Common myeloid progenitor, CD34-positive (primary cell): ENCODE measurements around the gene HSF4.

ENCODE experiments used
- CTCF ChIA-PET: fragments of 350-600 bp; sonication (Branson Sonifier 250); formaldehyde crosslinking; loops from one replicate; lab custom pipeline; 2021; ENCODE audit warnings: antibody characterized with exemption; lab: Charles Lee
- POLR2A ChIA-PET: fragments of 350-600 bp; sonication (Branson Sonifier 250); formaldehyde crosslinking; loops from one replicate; lab custom pipeline; 2021; ENCODE audit warnings: antibody characterized with exemption; lab: Charles Lee
- DNase-seq, 3 donors: peaks; one replicate each; pipeline versions ENCODE4 v3.0.0 to v3.0.0-alpha.2; 2013
- H3K27ac ChIP-seq, 2 experiments: 1 replicate in 1 of 2; 2 replicates in 1 of 2; pipeline ENCODE4 v1.7.0; 2013; ENCODE audit warnings: inconsistent platforms in 2 of 2, low read length in 2 of 2, mild to moderate bottlenecking in 2 of 2, low read depth in 1 of 2, moderate library complexity in 1 of 2; ENCODE audit not compliant: severe bottlenecking in 2 of 2, insufficient read depth in 1 of 2, poor library complexity in 1 of 2
- H3K27me3 ChIP-seq, 5 experiments: replicated peaks in 2 of 5; 1 replicate in 3 of 5; 2 replicates in 2 of 5; pipeline versions ENCODE4 v1.6.1 to v1.7.0; 2013; ENCODE audit warnings: low read length in 4 of 5, mild to moderate bottlenecking in 2 of 5, moderate library complexity in 2 of 5, inconsistent platforms in 1 of 5; ENCODE audit not compliant: insufficient read depth in 5 of 5, control insufficient read depth in 4 of 5
- H3K36me3 ChIP-seq, 4 experiments: 1 replicate in 2 of 4; 2 replicates in 2 of 4; pipeline versions ENCODE4 v1.6.1 to v1.7.0; 2013; ENCODE audit warnings: low read length in 3 of 4, control low read depth in 1 of 4, mild to moderate bottlenecking in 1 of 4; ENCODE audit not compliant: control insufficient read depth in 4 of 4, insufficient read depth in 4 of 4
- H3K4me1 ChIP-seq, 4 experiments: 1 replicate in 3 of 4; 2 replicates in 1 of 4; pipeline versions ENCODE4 v1.6.1 to v1.7.1; 2013; ENCODE audit warnings: low read length in 3 of 4, mild to moderate bottlenecking in 3 of 4, control low read depth in 1 of 4, inconsistent platforms in 1 of 4, moderate library complexity in 1 of 4; ENCODE audit not compliant: control insufficient read depth in 4 of 4, insufficient read depth in 4 of 4; ENCODE audit errors: control extremely low read depth in 1 of 4
- H3K4me3 ChIP-seq, 7 experiments: 1 replicate in 4 of 7; 2 replicates in 3 of 7; pipeline versions ENCODE4 v1.5.1 to v1.7.0; 2013; ENCODE audit warnings: mild to moderate bottlenecking in 7 of 7, low read length in 6 of 7, moderate library complexity in 6 of 7, inconsistent platforms in 2 of 7, low read depth in 2 of 7, control low read depth in 1 of 7; ENCODE audit not compliant: insufficient read depth in 4 of 7, control insufficient read depth in 1 of 7; ENCODE audit errors: extremely low read depth in 1 of 7
- H3K9me3 ChIP-seq, 5 experiments: 1 replicate in 4 of 5; 2 replicates in 1 of 5; pipeline versions ENCODE4 v1.6.1 to v1.7.1; 2013; ENCODE audit warnings: low read length in 4 of 5, mild to moderate bottlenecking in 2 of 5, inconsistent platforms in 1 of 5, low read depth in 1 of 5, moderate library complexity in 1 of 5; ENCODE audit not compliant: control insufficient read depth in 4 of 5, insufficient read depth in 2 of 5; ENCODE audit errors: control extremely low read depth in 1 of 5
- WGBS: methylation state at CpG from one replicate; pipeline ENCODE4 v1.1.5; 2013; ENCODE audit not compliant: insufficient coverage; 5-methylcytosine and 5-hydroxymethylcytosine counted together

HSF4 gene

GRCh38 chr16:67209565-67209964 is 45.0 kb downstream of the HSF4 start:
- DNase-seq, result no peak
- H3K27me3 ChIP-seq, result no peaks in the 10 kb centered on the region
- 100% methylated on average over 3 of the region's 8 CpGs for WGBS
- CTCF ChIA-PET, result interaction anchor here (0.9 to 2.4 kb wide), 4 partner anchors 11 to 192 kb away, joined by 3 to 12 read pairs (median 6); partner anchors contain the start of gene ELMO3
- no peaks in the 10 kb centered on the region for H3K9me3 ChIP-seq
- no peak overlapping the region for H3K27ac ChIP-seq
- POLR2A ChIA-PET, result no interaction called here
- peaks cover 0 to 6% (median 0%) of the 10 kb centered on the region in 4 experiments for H3K4me1 ChIP-seq
- no peak overlapping the region for H3K4me3 ChIP-seq
- peaks cover 0 to 12% (median 8%) of the 10 kb centered on the region in 4 experiments for H3K36me3 ChIP-seq

- CTCF ChIA-PET, result interaction anchor here (0.6 to 1.5 kb wide), 3 partner anchors 8 to 22 kb away, joined by 3 to 5 read pairs (median 3); no protein-coding TSS in a partner anchor
- no peak overlapping the region for H3K4me3 ChIP-seq
These were observed 45.8 kb downstream of the HSF4 start for GRCh38 chr16:67210069-67210937.

GRCh38 chr16:67211674-67212073 is 47.1 kb downstream of the HSF4 start:
- peaks cover 0 to 18% (median 11%) of the 10 kb centered on the region in 4 experiments for H3K4me1 ChIP-seq
- no peak overlapping the region for H3K4me3 ChIP-seq
- peaks cover 0 to 13% (median 6%) of the 10 kb centered on the region in 4 experiments for H3K36me3 ChIP-seq
- no peak overlapping the region for H3K27ac ChIP-seq
- no peak for DNase-seq
- 100% methylated on average over 7 of the region's 7 CpGs for WGBS
- ChIA-PET CTCF (interaction anchor here (0.7 to 1.6 kb wide), 4 partner anchors 14 to 26 kb away, joined by 3 to 6 read pairs (median 4); partner anchors contain the start of gene E2F4), POLR2A (no interaction called here)
- no peaks in the 10 kb centered on the region for H3K27me3 ChIP-seq
- no peaks in the 10 kb centered on the region for H3K9me3 ChIP-seq

More at GRCh38 chr16:67210069-67210937, 45.8 kb downstream of the HSF4 start:
- POLR2A ChIA-PET, result interaction anchor here (0.6 kb wide), 1 partner anchor 12 kb away, joined by 4 read pairs; no protein-coding TSS in a partner anchor
- DNase-seq, result no peak
- peaks cover 0 to 13% (median 11%) of the 10 kb centered on the region in 4 experiments for H3K36me3 ChIP-seq
- no peak overlapping the region for H3K27ac ChIP-seq
- over 99% methylated on average over 21 of the region's 25 CpGs for WGBS
- no peaks in the 10 kb centered on the region for H3K9me3 ChIP-seq
- peaks cover 0 to 6% (median 0%) of the 10 kb centered on the region in 4 experiments for H3K4me1 ChIP-seq
- H3K27me3 ChIP-seq, result no peaks in the 10 kb centered on the region

GRCh38 chr16:67212766-67213165 is 48.2 kb downstream of the HSF4 start:
- no peak overlapping the region for H3K27ac ChIP-seq
- H3K27me3 ChIP-seq, result no peaks in the 10 kb centered on the region
- peaks cover 0 to 13% (median 3%) of the 10 kb centered on the region in 4 experiments for H3K36me3 ChIP-seq
- H3K9me3 ChIP-seq, result no peaks in the 10 kb centered on the region
- no peak overlapping the region for H3K4me3 ChIP-seq
- POLR2A ChIA-PET, result interaction anchor here (0.9 kb wide), 1 partner anchor 35 kb away, joined by 4 read pairs; the partner anchor contains the start of gene FHOD1
- no peak for DNase-seq
- CTCF ChIA-PET, result interaction anchor here (0.6 to 1.6 kb wide), 5 partner anchors 15 to 508 kb away, joined by 3 to 6 read pairs (median 3); no protein-coding TSS in a partner anchor
- H3K4me1 ChIP-seq, result peaks cover 0 to 29% (median 22%) of the 10 kb centered on the region in 4 experiments

GRCh38 chr16:67213197-67214019 is 48.9 kb downstream of the HSF4 start:
- Histone ChIP-seq H3K4me3 (no peak overlapping the region), H3K9me3 (no peaks in the 10 kb centered on the region), H3K4me1 (peaks cover 0 to 31% (median 24%) of the 10 kb centered on the region in 4 experiments), H3K36me3 (peaks cover 0 to 13% (median 2%) of the 10 kb centered on the region in 4 experiments), H3K27ac (no peak overlapping the region), H3K27me3 (no peaks in the 10 kb centered on the region)
- DNase-seq, result no peak
- ChIA-PET CTCF (interaction anchor here (0.6 to 1.6 kb wide), 4 partner anchors 9 to 507 kb away, joined by 3 to 6 read pairs (median 4); no protein-coding TSS in a partner anchor), POLR2A (no interaction called here)
- WGBS, result 98% methylated on average over 6 of the region's 8 CpGs

- no peak for DNase-seq
- Histone ChIP-seq H3K4me1 (peaks cover 0 to 35% (median 24%) of the 10 kb centered on the region in 4 experiments), H3K9me3 (no peaks in the 10 kb centered on the region), H3K36me3 (peaks cover 0 to 8% (median 2%) of the 10 kb centered on the region in 4 experiments), H3K27me3 (no peaks in the 10 kb centered on the region), H3K4me3 (no peak overlapping the region), H3K27ac (no peak overlapping the region)
- 78% methylated on average over 5 of the region's 5 CpGs for WGBS
- ChIA-PET CTCF (interaction anchor here (1.3 to 1.6 kb wide), 2 partner anchors 8 to 15 kb away, joined by 4 to 6 read pairs; no protein-coding TSS in a partner anchor), POLR2A (no interaction called here)
These were observed 51.2 kb downstream of the HSF4 start for GRCh38 chr16:67215706-67216105.
